KMS-11 (cell line): Measurements from ENCODE around the gene CHID1.

ENCODE experiments used
- H2AFZ ChIP-seq: fragments of 200-600 bp; sonication (generic); 2 replicates; pipeline ENCODE4 v1.6.1; 2016; ENCODE audit warnings: antibody characterized with exemption, mixed run types, low read depth
- H3K27ac ChIP-seq: fragments of 200-600 bp; sonication (generic); 2 replicates; pipeline ENCODE4 v1.6.1; 2016; ENCODE audit warnings: mild to moderate bottlenecking, mixed run types
- H3K27me3 ChIP-seq: fragments of 200-600 bp; sonication (generic); 2 replicates; pipeline ENCODE4 v1.6.1; 2017; ENCODE audit warnings: mild to moderate bottlenecking, low read depth, mixed run types, moderate library complexity; ENCODE audit not compliant: insufficient read depth
- H3K36me3 ChIP-seq: fragments of 200-600 bp; sonication (generic); 2 replicates; pipeline ENCODE4 v1.6.1; 2017; ENCODE audit warnings: mild to moderate bottlenecking, mixed run types; ENCODE audit not compliant: insufficient read depth
- H3K4me1 ChIP-seq: fragments of 200-600 bp; sonication (generic); 2 replicates; pipeline ENCODE4 v1.6.1; 2016; ENCODE audit warnings: mild to moderate bottlenecking, low read depth, mixed run types; ENCODE audit not compliant: poor library complexity, severe bottlenecking
- H3K4me2 ChIP-seq: fragments of 200-600 bp; sonication (generic); 2 replicates; pipeline ENCODE4 v1.7.0; 2016; ENCODE audit warnings: mild to moderate bottlenecking, mixed run types
- H3K4me3 ChIP-seq: fragments of 200-600 bp; sonication (generic); IDR thresholded peaks from 2 replicates; pipeline ENCODE4 v1.6.1; 2017; ENCODE audit warnings: low read depth, low read length, mixed read lengths; ENCODE audit not compliant: insufficient read depth
- H3K79me2 ChIP-seq: fragments of 200-600 bp; sonication (generic); 2 replicates; pipeline ENCODE4 v1.6.1; 2016; ENCODE audit warnings: low read depth, mixed run types; ENCODE audit not compliant: insufficient read depth
- H3K9ac ChIP-seq: fragments of 200-600 bp; sonication (generic); 2 replicates; pipeline ENCODE4 v1.6.1; 2016; ENCODE audit warnings: mild to moderate bottlenecking, mixed run types
- H4K20me1 ChIP-seq: fragments of 200-600 bp; sonication (generic); 2 replicates; pipeline ENCODE4 v1.6.1; 2016; ENCODE audit warnings: mild to moderate bottlenecking, mixed run types; ENCODE audit not compliant: insufficient read depth
- TF ChIP-seq, protein P1 (sequence below): fragments of 200-600 bp; sonication (generic); conservative IDR thresholded peaks from 2 replicates; pipeline ENCODE4 v1.6.1; 2017; ENCODE audit warnings: low read depth, mild to moderate bottlenecking, antibody characterized with exemption, low read length, moderate library complexity, mixed read lengths

CHID1 gene

DNA sequence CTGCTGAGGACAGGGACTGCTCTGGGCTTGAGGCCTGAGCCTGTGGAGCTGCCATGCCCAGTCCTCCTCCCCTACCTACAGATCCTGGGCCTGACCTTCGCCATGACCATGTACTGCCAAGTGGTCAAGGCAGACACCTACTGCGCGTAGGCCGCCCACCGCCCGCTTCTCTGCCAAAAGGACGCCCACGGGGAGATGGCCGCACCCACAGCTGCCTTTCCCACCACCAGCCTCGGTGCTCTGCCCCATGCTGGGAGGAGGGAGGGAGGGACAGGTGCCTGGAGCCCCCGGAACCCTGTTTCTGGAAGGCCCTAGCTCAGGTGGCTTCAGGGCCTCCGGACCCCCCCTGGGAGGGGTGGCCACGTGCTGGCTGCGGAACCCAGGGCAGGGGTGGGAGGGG is 44.1 kb downstream of the CHID1 start:
- Histone ChIP-seq H3K27ac (no peak overlapping the region), H3K9ac (no peak overlapping the region), H3K4me2 (no peak overlapping the region), H3K27me3 (peaks cover 4% of the 10 kb centered on the region; the same call in 1 of the 2 replicates), H2AFZ (no peak overlapping the region), H3K4me1 (no peaks in the 10 kb centered on the region), H3K36me3 (no peaks in the 10 kb centered on the region), H3K4me3 (no peak overlapping the region), H3K79me2 (no peaks in the 10 kb centered on the region), H4K20me1 (no peaks in the 10 kb centered on the region)
- TF ChIP-seq, protein P1, sequence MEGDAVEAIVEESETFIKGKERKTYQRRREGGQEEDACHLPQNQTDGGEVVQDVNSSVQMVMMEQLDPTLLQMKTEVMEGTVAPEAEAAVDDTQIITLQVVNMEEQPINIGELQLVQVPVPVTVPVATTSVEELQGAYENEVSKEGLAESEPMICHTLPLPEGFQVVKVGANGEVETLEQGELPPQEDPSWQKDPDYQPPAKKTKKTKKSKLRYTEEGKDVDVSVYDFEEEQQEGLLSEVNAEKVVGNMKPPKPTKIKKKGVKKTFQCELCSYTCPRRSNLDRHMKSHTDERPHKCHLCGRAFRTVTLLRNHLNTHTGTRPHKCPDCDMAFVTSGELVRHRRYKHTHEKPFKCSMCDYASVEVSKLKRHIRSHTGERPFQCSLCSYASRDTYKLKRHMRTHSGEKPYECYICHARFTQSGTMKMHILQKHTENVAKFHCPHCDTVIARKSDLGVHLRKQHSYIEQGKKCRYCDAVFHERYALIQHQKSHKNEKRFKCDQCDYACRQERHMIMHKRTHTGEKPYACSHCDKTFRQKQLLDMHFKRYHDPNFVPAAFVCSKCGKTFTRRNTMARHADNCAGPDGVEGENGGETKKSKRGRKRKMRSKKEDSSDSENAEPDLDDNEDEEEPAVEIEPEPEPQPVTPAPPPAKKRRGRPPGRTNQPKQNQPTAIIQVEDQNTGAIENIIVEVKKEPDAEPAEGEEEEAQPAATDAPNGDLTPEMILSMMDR = no peak

DNA sequence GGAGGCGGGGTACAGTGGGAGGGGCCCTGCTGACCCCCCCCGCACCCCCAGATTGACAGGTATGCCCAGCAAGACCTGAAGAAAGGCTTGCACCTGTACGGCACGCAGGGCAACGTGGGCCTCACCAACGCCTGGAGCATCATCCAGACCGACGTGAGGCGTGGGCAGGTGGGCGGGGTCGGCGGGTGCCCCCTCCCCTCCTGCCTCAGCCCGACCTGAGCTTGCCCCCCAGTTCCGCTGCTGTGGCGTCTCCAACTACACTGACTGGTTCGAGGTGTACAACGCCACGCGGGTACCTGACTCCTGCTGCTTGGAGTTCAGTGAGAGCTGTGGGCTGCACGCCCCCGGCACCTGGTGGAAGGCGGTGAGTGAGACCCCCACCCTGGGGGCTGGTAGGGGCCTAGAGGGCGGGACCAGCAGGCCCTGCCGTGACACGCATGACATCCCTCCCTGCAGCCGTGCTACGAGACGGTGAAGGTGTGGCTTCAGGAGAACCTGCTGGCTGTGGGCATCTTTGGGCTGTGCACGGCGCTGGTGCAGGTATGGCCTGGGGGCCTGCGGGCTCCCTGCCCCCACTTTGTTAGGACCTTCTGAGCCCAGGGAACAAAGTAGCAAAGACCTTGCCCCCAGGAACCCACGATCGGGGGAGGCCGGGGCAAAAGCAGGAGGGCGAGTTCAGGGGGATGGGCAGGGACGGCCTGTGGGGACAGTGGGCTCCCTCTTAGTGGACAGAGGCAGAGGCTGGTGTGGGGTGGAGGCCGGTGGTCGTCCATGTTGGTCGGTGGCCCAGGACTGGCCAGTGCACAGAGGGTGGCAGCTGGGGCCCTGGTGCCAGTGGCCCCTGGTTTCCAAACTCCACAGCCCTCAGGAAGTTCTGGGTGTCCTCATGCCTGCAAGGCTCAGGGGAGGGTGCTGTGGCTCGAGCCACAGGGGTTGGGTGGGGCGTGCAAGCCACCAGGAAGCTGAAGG is 44.9 kb downstream of the CHID1 start:
- Histone ChIP-seq H2AFZ (no peak overlapping the region), H3K36me3 (no peaks in the 10 kb centered on the region), H3K4me2 (no peak overlapping the region), H3K79me2 (no peaks in the 10 kb centered on the region), H3K9ac (no peak overlapping the region), H3K27ac (no peak overlapping the region), H3K27me3 (peaks cover 4% of the 10 kb centered on the region; the same call in 1 of the 2 replicates), H3K4me3 (no peak overlapping the region), H4K20me1 (no peaks in the 10 kb centered on the region), H3K4me1 (peaks cover 6% of the 10 kb centered on the region)
- TF ChIP-seq, protein P1 = no peak

DNA sequence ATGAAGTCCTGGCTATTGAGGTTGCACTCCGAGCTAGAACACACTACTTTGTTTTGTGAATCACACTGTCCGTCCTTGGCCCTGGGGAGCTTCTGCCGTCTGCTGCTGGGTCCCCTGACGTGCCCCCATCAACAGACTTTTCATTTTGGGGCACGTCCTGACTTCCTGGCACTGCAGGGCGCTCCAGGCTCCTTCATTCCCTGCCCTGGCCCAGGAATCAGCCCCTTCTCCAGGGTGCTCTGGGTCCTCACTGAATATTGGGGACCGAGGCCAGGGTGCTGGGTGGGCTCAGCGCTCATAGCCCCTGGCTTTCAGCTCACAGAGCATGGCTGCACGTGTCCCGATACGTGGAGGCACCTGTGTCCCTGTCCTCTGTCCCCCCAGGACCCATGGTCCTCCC is 45.7 kb downstream of the CHID1 start:
- no peak overlapping the region for H3K4me2 ChIP-seq
- no peaks in the 10 kb centered on the region for H4K20me1 ChIP-seq
- peaks cover 15% of the 10 kb centered on the region for H3K4me1 ChIP-seq
- no peak overlapping the region for H3K27ac ChIP-seq
- no peak overlapping the region for H2AFZ ChIP-seq
- TF ChIP-seq, protein P1 = no peak
- no peak overlapping the region for H3K9ac ChIP-seq
- H3K79me2 ChIP-seq = no peaks in the 10 kb centered on the region
- no peak overlapping the region for H3K4me3 ChIP-seq
- no peaks in the 10 kb centered on the region for H3K36me3 ChIP-seq
- peaks cover 4% of the 10 kb centered on the region; the same call in 1 of the 2 replicates for H3K27me3 ChIP-seq

DNA sequence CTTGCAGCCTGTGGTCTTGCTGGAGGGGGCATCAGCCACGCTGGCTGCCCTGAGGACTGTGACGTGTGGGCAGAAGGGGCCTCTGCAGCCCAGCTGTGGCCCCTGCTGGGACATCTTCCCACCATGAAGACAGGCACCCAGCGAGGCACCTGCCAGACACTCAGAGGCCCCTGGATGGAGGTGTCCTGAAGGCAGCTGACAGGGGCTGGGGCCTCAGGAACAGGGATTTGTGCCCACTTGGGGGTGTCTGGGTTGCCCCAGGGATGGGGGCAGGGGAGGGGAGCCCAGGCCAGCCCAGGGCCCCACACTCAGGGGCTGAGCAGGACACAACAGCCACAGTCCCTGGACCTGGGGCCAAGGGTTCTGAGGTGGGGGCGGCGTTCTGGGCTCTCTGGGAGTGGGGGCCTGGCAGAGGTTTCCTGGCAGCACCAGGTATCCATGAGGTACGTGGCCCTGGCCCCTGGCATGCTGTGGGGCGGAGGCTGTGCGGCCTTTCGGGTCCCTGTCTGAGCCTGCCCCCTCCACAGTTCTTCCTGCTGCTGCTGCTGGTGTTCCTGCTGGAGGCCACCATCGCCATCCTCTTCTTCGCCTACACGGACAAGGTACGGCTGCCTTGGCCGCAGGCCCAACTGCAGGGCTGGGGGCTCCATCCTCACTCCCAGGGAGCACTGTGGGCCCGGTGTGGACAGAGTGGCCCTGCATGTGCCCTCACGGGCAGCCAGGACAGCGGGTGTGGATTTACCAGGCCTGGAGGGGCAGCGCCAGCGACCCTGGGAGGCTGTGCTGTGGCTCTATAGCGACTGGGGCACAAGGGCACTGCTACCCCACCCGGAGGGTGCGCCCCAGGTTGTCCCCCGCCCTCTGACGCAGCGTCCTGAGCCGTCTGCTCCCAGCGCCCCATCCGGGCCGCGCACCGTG is 46.4 kb downstream of the CHID1 start:
- TF ChIP-seq, protein P1 = no peak
- Histone ChIP-seq H3K4me2 (no peak overlapping the region), H3K4me3 (no peak overlapping the region)

More for the DNA sequence above, 46.4 kb downstream of the CHID1 start:
- Histone ChIP-seq H2AFZ (no peak overlapping the region), H4K20me1 (no peaks in the 10 kb centered on the region), H3K36me3 (no peaks in the 10 kb centered on the region), H3K9ac (no peak overlapping the region), H3K4me1 (peaks cover 20% of the 10 kb centered on the region), H3K79me2 (no peaks in the 10 kb centered on the region), H3K27ac (no peak overlapping the region), H3K27me3 (peaks cover 4% of the 10 kb centered on the region; the same call in 1 of the 2 replicates)
